ENCODE results near the gene CPVL. TPM values are rescaled to one million over a fixed set of nuclear protein-coding genes. Genes with fewer than 3 reads are reported as not detected.

The CPVL gene
- polyA plus RNA-seq, 1 donor = 21.4 TPM

- no peak for DNase-seq
These were observed 7.7 kb upstream of the CPVL start for GRCh38 chr7:29154076-29154475.

- DNase-seq = no peak
These were observed 4.5 kb upstream of the CPVL start for GRCh38 chr7:29150856-29151255.

- no peak for DNase-seq
These were observed 2.7 kb upstream of the CPVL start for GRCh38 chr7:29149036-29149435.

- no peak for DNase-seq
These were observed 1.5 kb upstream of the CPVL start for GRCh38 chr7:29147821-29148220.

GRCh38 chr7:29146888-29147609 lies 712 bp upstream of the CPVL start:
- DNase-seq = no peak

GRCh38 chr7:29145553-29146056 lies 732 bp downstream of the CPVL start:
- DNase-seq = no peak

- no peak for DNase-seq
These were observed 2.6 kb downstream of the CPVL start for GRCh38 chr7:29143751-29144150.

- DNase-seq = no peak
These were observed 4.2 kb downstream of the CPVL start for GRCh38 chr7:29142021-29142727.

- no peak for DNase-seq
These were observed 5.4 kb downstream of the CPVL start for GRCh38 chr7:29140873-29141468.

GRCh38 chr7:29139796-29140195 lies 6.5 kb downstream of the CPVL start:
- no peak for DNase-seq

GRCh38 chr7:29139191-29139590 lies 7.1 kb downstream of the CPVL start:
- no peak for DNase-seq

GRCh38 chr7:29138588-29138987 lies 7.7 kb downstream of the CPVL start:
- no peak for DNase-seq

GRCh38 chr7:29135846-29136245 lies 10.5 kb downstream of the CPVL start:
- no peak for DNase-seq

- DNase-seq = no peak
These were observed 13.4 kb downstream of the CPVL start for GRCh38 chr7:29132980-29133379.

- DNase-seq = no peak
These were observed 14.7 kb downstream of the CPVL start for GRCh38 chr7:29131678-29132077.

- DNase-seq = no peak
These were observed 16.2 kb downstream of the CPVL start for GRCh38 chr7:29130096-29130495.

GRCh38 chr7:29127527-29127926 lies 18.8 kb downstream of the CPVL start:
- DNase-seq = no peak

GRCh38 chr7:29126804-29127203 lies 19.5 kb downstream of the CPVL start:
- no peak for DNase-seq

- no peak for DNase-seq
These were observed 22.6 kb downstream of the CPVL start for GRCh38 chr7:29123626-29124190.

- no peak for DNase-seq
These were observed 23.6 kb downstream of the CPVL start for GRCh38 chr7:29122759-29123158.

- DNase-seq = no peak
These were observed 24.3 kb downstream of the CPVL start for GRCh38 chr7:29122081-29122480.

- DNase-seq = no peak
These were observed 25.4 kb downstream of the CPVL start for GRCh38 chr7:29120955-29121354.

GRCh38 chr7:29119538-29119937 lies 26.8 kb downstream of the CPVL start:
- no peak for DNase-seq

All from hindlimb muscle (tissue), 1 donor.